GDM1 (cell line): ENCODE data around the gene SDSL.

Experiments used
- DNase-seq: peaks from one replicate; lab custom pipeline; 2025; lab: John Stamatoyannopoulos, UW

SDSL gene

GRCh38 chr12:113480336-113480971 lies 58.3 kb downstream of the SDSL start:
- no peak for DNase-seq

GRCh38 chr12:113482334-113482733 lies 60.2 kb downstream of the SDSL start:
- DNase-seq, result no peak

GRCh38 chr12:113485330-113485729 lies 63.1 kb downstream of the SDSL start:
- DNase-seq, result no peak

GRCh38 chr12:113486722-113487121 lies 64.5 kb downstream of the SDSL start:
- no peak for DNase-seq
